Ovary (tissue), 3 donors: ENCODE data around the gene KCNMA1.

Source experiments
- CTCF ChIP-seq, 3 donors: fragments of 450-650 bp in 2 of 3; fragments of 200-600 bp in 1 of 3; IDR thresholded peaks; one replicate each; pipeline versions ENCODE4 v1.5.1 to v1.8.0; 2016 to 2022; ENCODE audit warnings: antibody characterized with exemption in 3 of 3, mild to moderate bottlenecking in 1 of 3
- POLR2A ChIP-seq: fragments of 450-650 bp; IDR thresholded peaks from one replicate; pipeline ENCODE4 v1.6.1; 2017; ENCODE audit warnings: antibody characterized with exemption, mild to moderate bottlenecking, moderate library complexity
- donor health status: DM: no; HTN: no; CAD: no.

DNA sequence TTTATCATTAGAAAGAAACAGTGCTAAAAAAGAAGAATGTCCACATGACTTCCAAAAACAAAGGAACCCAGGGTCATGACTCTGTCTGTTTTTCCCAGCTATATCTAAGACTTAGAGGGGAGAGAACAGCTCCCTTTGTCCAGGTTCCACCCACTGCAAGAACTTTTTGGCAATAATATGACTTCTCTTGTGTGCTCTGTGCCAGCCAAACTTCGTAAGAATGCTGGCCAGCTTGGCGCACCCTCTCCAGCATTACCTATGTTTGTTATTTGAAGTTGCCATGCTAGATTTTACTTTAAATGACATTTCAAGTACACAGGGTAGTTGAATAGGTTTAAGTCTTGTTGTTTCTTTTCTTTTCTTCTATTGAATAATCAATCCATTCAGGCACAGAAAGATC is 371.4 kb downstream of the KCNMA1 start:
- TF ChIP-seq CTCF (IDR thresholded peaks at IDR 0.05) (no peak), POLR2A (no peak)
